OCI-M1 (cell line): ENCODE data around the gene OARD1.

Experiments used
- DNase-seq: peaks from one replicate; lab custom pipeline; 2025; lab: John Stamatoyannopoulos, UW

The OARD1 gene

DNA sequence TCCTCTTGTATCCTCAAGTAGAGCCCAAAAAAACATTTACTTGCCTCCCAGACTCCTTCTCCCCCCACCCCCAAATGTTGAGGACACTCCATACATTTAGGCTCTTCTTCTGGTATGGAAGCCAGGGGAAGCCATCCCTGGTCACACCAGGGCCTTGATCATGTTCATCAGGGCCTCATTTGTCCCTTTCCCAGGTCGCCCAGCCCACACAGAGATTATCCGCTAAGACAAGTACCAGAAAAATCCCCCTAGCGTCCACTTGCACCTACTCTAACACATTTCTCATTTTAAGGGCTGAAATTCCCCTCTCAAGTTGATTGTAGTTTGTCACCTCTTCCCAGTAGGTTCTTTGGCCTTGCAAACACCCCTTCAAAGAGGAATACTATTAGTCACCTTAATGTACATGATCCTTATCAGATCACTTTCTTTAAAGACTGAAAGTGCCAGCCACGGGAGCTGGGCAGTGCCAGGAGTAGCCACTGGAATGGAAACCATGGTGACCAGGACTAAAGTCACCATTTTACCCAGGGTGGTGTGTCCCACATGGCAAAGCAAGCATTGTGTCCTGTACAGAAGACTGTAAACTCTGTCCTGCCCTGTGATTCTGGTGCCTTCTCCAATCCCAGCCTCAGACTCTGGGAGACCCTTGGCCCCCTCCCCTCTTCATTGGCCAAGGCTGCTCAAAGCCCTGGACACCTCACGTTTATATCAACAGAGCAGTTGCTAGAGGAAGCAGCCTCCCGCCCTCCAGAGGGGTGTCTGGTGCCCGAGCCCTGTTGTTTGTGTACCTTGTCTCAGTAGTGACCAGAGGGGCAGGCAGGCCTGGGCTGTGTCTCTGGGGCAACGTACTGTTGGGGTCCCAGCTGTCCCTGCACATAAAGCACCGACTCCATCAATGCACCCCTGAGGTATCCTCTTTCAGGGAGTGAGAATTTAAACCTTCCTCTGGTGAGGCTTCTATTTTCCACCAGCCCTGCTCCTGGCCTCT lies 24.1 kb downstream of the OARD1 start:
- DNase-seq, result no peak

- DNase-seq, result no peak
Measured at GRCh38 chr6:41047306-41047705, 24.9 kb downstream of the OARD1 start.

GRCh38 chr6:41046084-41046483 lies 26.1 kb downstream of the OARD1 start:
- no peak for DNase-seq

DNA sequence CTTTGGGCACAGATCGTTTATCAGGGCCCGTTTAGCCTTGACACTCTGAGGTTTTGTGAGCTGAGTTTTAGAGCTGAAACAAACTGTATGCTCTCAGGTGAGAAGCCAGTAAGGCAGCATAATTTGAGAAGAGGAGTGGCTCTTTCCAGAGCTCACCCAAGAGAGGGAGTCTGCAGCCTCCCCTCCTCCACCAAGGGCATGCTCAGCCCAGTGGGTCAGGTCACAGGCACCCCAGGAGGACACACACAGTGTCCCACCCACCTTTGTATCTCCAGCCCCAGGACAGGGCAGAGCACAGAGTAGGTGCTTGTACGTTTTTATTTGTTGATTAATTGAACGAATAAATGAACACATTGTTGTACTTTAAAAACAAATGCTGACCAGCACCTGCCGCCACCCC lies 26.5 kb downstream of the OARD1 start:
- no peak for DNase-seq

GRCh38 chr6:41043151-41043550 lies 29.0 kb downstream of the OARD1 start:
- DNase-seq, result no peak

- DNase-seq, result no peak
Measured at GRCh38 chr6:41042226-41043055, 29.7 kb downstream of the OARD1 start, which contains the start of gene TSPO2. TSPO2 (plus strand) TSS chr6:41042467; CDS start chr6:41042986, 519 bp downstream.

- DNase-seq, result no peak
Measured at GRCh38 chr6:41040940-41041536, 31.1 kb downstream of the OARD1 start.

- peak; percentile 25 for DNase-seq
Measured at GRCh38 chr6:41040101-41040939, 31.8 kb downstream of the OARD1 start.

DNA sequence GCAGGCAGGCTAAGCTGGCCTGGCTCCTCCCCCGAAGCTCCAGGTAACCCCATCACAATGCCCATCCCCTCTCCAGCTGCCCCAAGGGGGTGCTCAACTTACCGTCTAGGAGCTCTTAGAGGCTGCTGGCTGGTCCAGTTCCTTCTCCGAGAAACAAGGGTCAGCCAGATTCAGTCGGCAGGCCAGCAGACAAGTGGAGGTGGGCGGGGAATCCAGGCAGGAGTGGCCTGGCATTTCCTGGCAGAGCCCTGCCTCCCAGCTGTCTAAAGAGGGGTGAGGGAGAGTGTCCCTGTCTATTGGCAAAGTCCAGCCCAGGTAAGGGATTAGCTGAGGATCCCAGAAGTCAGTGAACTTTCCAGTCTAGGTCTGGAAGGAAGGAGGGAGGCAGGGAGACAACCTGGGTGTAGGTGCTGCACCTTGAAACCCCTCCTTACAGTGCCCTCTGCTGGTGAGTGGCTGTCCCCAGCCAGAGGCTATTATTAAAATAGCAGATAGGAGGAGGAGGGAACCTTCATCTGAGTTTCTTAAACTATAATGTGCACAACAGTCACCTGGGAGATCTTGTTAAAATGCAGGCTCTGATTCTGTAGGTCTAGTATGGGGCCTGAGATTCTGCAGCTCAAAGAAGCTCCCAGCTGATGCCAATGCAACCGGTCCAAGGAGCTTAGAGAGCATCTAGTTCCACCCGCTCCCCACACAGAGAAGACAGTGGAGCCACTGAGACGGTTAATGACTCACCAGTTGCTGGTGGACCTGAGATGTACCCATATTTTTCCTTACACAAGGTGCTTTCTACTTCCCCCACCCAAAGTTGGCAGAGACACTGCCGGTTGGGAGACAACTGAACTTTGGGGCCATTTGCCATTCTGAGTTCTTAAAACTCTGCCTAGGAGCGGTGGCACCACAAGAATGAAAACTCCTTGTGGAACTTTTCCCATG lies 32.8 kb downstream of the OARD1 start, which contains the start of gene UNC5CL:
TSS of gene UNC5CL (minus strand) at position 162 of the 939 bp plus-strand sequence. CDS start 4,147 bp downstream, outside the sequence.
- peak; percentile 70 for DNase-seq

- no peak for DNase-seq
Measured at GRCh38 chr6:41038205-41038604, 34.0 kb downstream of the OARD1 start.

- no peak for DNase-seq
Measured at GRCh38 chr6:41037107-41037900, 34.9 kb downstream of the OARD1 start.

- DNase-seq, result no peak
Measured at GRCh38 chr6:41036601-41037000, 35.6 kb downstream of the OARD1 start.

GRCh38 chr6:41036186-41036585 lies 36.0 kb downstream of the OARD1 start:
- no peak for DNase-seq

GRCh38 chr6:41033776-41034175 lies 38.4 kb downstream of the OARD1 start:
- DNase-seq, result no peak

DNA sequence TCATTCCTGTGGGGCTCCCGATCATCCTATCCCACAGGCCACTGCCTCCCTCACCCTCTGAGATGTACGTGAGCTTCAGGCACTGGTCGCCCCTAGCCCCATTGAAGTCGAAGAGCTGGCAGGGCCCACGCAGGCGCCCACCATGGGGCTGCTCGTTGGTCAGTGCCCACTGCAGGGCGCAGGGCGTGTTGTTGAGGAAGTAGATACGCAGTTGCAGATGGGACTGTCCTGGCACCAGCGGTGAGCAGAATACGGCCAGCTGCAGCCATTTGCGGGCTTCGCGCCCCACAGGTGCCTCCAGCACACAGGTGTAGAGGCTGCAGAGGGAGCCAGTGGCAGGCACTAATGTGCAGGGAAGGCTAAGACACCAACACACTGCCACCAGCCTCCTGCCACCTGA lies 39.3 kb downstream of the OARD1 start:
- DNase-seq, result no peak

DNA sequence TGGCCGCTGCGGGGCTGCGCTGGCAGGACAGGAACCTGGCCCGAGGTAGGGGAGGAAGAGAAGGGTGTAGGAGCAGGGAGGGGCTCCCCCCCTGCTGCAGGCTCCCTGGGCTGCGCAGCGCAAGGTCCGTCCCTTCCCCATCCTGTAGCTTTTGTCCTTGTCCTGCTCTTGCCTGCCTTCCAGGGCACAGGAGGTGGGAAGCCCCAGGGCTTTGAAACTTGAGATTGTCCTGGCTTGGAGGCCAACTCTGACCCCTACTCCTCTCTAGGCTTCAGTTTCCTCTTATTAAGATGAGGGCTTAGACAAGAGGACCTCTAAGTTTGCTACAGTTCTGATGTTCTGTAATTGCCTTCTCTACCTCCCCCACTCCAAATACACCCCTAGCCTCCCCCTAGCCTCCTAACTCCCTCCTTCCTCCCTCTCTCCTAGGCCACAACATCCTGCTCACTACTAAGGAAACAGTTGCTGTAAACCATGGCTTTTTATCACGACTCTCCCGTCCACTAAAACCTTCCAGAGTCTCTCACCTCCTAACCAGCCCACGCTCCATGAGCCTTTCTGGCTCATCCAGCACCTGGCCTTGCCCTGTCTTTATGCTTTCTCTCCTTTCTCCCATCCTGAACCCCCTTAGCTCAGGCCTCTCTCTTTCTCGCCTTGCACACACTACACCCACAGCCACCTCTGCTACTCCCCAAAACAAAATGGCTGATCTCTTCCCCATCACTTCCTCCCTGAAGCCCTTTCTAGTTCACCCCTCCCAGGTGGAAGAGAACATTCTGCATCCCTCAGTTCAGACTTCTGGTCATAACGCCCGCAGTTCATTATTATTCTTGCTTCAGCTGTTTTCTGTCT lies 43.4 kb downstream of the OARD1 start:
- no peak for DNase-seq

DNA sequence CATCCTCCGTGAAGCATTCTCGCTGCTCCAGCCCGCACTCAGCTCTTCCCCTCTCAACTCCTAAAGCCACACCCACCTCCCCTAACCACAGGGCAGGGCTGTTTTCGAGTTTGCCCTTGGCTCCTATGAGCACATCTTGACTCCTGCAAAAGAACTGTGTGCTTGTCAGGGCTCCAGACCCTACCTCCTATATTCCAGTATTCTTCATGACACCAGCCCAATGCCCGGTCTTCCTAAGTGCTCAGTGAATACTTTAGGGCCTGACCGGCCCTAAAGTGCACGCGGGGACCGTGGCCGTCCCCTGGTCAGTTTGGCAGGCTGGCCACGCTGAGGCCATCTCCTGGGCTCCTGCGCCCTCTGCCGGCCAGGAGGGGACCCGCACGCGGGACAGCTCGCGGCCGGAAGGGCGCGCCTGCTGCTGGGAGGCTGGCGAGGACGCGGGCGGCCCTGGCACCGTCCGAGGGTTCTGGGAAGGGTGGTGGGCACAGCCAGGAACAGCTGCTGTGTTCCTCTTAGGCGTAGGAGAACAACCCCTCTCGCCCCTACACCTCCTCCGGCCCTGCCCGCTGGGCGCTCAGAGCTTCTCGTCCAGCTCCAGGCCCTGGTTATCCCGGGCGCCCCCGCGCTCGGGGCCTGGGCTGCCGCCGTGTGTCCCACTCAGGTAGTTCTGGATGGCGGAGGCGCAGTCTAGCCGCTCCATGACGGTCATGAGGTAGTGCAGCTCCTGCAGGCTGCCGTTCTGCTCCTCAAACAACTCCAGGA lies 44.2 kb downstream of the OARD1 start:
- peak; percentile 96 for DNase-seq

GRCh38 chr6:41027241-41027640 lies 44.9 kb downstream of the OARD1 start:
- DNase-seq, result peak; percentile 58
